Keratinocyte (primary cell): ENCODE results near the gene AKR7A3. TPM values are rescaled to one million over a fixed set of nuclear protein-coding genes. Genes with fewer than 3 reads are reported as not detected.

Experiments used
- DNase-seq: peaks from one replicate; pipeline ENCODE4 v3.0.0-alpha.2; 2011; ENCODE audit warnings: low read depth, missing footprints, low spot score
- FAIRE-seq: peaks from 2 replicates; lab custom pipeline; 2011; peaks lifted over from hg19 to GRCh38; lab: Jason Lieb, UNC
- H2AFZ ChIP-seq: 2 replicates; pipeline ENCODE4 v1.6.0; 2012; ENCODE audit warnings: low read length, control low read depth, inconsistent platforms; ENCODE audit not compliant: control insufficient read depth
- H3K27ac ChIP-seq: 2 replicates; pipeline ENCODE4 v1.5.1; 2011; ENCODE audit warnings: low read length; ENCODE audit not compliant: control insufficient read depth, insufficient read depth
- H3K27me3 ChIP-seq: 3 replicates; pipeline ENCODE4 v1.6.0; 2011; ENCODE audit warnings: low read length; ENCODE audit not compliant: control insufficient read depth, insufficient read depth; ENCODE audit errors: extremely low read depth
- H3K36me3 ChIP-seq, 2 experiments: 2 replicates in 1 of 2; 3 replicates in 1 of 2; pipeline ENCODE4 v1.5.1; 2011; ENCODE audit warnings: low read length in 2 of 2, mild to moderate bottlenecking in 1 of 2; ENCODE audit not compliant: control insufficient read depth in 2 of 2, insufficient read depth in 2 of 2; ENCODE audit errors: extremely low read depth in 1 of 2
- H3K4me1 ChIP-seq: 3 replicates; pipeline ENCODE4 v1.5.1; 2011; ENCODE audit warnings: low read length; ENCODE audit not compliant: control insufficient read depth, insufficient read depth; ENCODE audit errors: extremely low read depth
- H3K4me2 ChIP-seq: 3 replicates; pipeline ENCODE4 v1.6.0; 2011; ENCODE audit warnings: low read depth, low read length; ENCODE audit not compliant: control insufficient read depth, insufficient read depth; ENCODE audit errors: extremely low read depth
- H3K4me3 ChIP-seq, 3 experiments: fragments of 200-600 bp in 1 of 3; sonication (generic) in 1 of 3; 2 replicates in 2 of 3; 3 replicates in 1 of 3; pipeline ENCODE4 v1.5.1; 2011 to 2016; ENCODE audit warnings: low read length in 3 of 3, mild to moderate bottlenecking in 3 of 3, control low read depth in 2 of 3, inconsistent platforms in 1 of 3, low read depth in 1 of 3, mixed read lengths in 1 of 3, mixed run types in 1 of 3, moderate library complexity in 1 of 3; ENCODE audit not compliant: control insufficient read depth in 2 of 3, insufficient read depth in 2 of 3; ENCODE audit errors: extremely low read depth in 1 of 3
- H3K79me2 ChIP-seq: 2 replicates; pipeline ENCODE4 v1.6.0; 2012; ENCODE audit warnings: low read length; ENCODE audit not compliant: control insufficient read depth, insufficient read depth
- H3K9ac ChIP-seq: 3 replicates; pipeline ENCODE4 v1.6.0; 2011; ENCODE audit warnings: low read length; ENCODE audit not compliant: control insufficient read depth, insufficient read depth; ENCODE audit errors: extremely low read depth
- H3K9me1 ChIP-seq: 3 replicates; pipeline ENCODE4 v1.6.0; 2011; ENCODE audit warnings: low read length; ENCODE audit not compliant: control insufficient read depth, insufficient read depth; ENCODE audit errors: extremely low read depth
- H3K9me3 ChIP-seq: 2 replicates; pipeline ENCODE4 v1.5.1; 2012; ENCODE audit warnings: low read depth, low read length; ENCODE audit not compliant: control insufficient read depth
- H4K20me1 ChIP-seq: 3 replicates; pipeline ENCODE4 v1.6.0; 2011; ENCODE audit warnings: low read length; ENCODE audit not compliant: control insufficient read depth, insufficient read depth; ENCODE audit errors: extremely low read depth
- EZH2 ChIP-seq: IDR thresholded peaks from one replicate; pipeline ENCODE4 v1.6.1; 2012; ENCODE audit warnings: inconsistent platforms, mild to moderate bottlenecking, low read length, moderate library complexity
- dilution Hi-C: fragments of 300-500 bp; cut with MboI; formaldehyde crosslinking; loops from one replicate; pipeline ENCODE4 v1.7.0; 2020; ENCODE audit warnings: low sequenced_read_pairs; ENCODE audit not compliant: extremely low pct_ligation_motif_present
- polyA plus RNA-seq, 5 experiments: library from polyadenylated mRNA; depleted of rRNA in 3 of 5; stranded (reverse) in 3 of 5; stranded (forward) in 1 of 5; unstranded in 1 of 5; fragments of >200 nt; gene quantifications; 1 replicate in 1 of 5; 2 replicates in 3 of 5; 3 replicates in 1 of 5; pipeline versions ENCODE4 v1.2.1 to v1.2.3, GENCODE V29; 2011 to 2012; ENCODE audit warnings: missing spikeins in 2 of 5, low read depth in 1 of 5, low replicate concordance in 1 of 5
- TF ChIP-seq, protein P1 (sequence below), 3 experiments: IDR thresholded peaks in 1 of 3; conservative IDR thresholded peaks in 1 of 3; optimal IDR thresholded peaks in 1 of 3; 2 replicates in 2 of 3; 3 replicates in 1 of 3; pipeline versions ENCODE3 to v1.5.1; 2011; ENCODE audit warnings: low read length in 3 of 3, mild to moderate bottlenecking in 3 of 3, moderate library complexity in 2 of 3, control low read depth in 1 of 3, inconsistent platforms in 1 of 3; ENCODE audit not compliant: insufficient read depth in 2 of 3; ENCODE audit errors: extremely low read depth in 1 of 3

The AKR7A3 gene
- polyA plus RNA-seq, 1 donor (not counting 4 experiments of a cell fraction or from before 2014, with no cell fraction given): 0.17 TPM

- no peaks in the 10 kb centered on the region for H3K9me3 ChIP-seq
- H3K79me2 ChIP-seq: peaks cover 14% of the 10 kb centered on the region
- H2AFZ ChIP-seq: peak overlapping the region; percentile 88
- H3K9ac ChIP-seq: peak overlapping the region; percentile 85
- H3K4me1 ChIP-seq: peaks cover 42% of the 10 kb centered on the region
- H3K4me2 ChIP-seq: peak overlapping the region; percentile 98
- peak overlapping the region; percentile 54 for H3K27ac ChIP-seq
- dilution Hi-C loops: no loop called here
- peak overlapping the region; percentile 74 to 87 (median 82) for H3K4me3 ChIP-seq
- H4K20me1 ChIP-seq: no peaks in the 10 kb centered on the region
- no peak for TF ChIP-seq EZH2
- TF ChIP-seq, protein P1, sequence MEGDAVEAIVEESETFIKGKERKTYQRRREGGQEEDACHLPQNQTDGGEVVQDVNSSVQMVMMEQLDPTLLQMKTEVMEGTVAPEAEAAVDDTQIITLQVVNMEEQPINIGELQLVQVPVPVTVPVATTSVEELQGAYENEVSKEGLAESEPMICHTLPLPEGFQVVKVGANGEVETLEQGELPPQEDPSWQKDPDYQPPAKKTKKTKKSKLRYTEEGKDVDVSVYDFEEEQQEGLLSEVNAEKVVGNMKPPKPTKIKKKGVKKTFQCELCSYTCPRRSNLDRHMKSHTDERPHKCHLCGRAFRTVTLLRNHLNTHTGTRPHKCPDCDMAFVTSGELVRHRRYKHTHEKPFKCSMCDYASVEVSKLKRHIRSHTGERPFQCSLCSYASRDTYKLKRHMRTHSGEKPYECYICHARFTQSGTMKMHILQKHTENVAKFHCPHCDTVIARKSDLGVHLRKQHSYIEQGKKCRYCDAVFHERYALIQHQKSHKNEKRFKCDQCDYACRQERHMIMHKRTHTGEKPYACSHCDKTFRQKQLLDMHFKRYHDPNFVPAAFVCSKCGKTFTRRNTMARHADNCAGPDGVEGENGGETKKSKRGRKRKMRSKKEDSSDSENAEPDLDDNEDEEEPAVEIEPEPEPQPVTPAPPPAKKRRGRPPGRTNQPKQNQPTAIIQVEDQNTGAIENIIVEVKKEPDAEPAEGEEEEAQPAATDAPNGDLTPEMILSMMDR (optimal IDR thresholded peaks at IDR 0.05 in 1 of 3, IDR thresholded peaks at IDR 0.05 in 1 of 3, conservative IDR thresholded peaks at IDR 0.05 in 1 of 3; ENCODE audit: extremely low read depth in 1 of 3, insufficient read depth in 2 of 3, low read length in 3 of 3): no peak
- H3K9me1 ChIP-seq: no peaks in the 10 kb centered on the region
- no peaks in the 10 kb centered on the region for H3K27me3 ChIP-seq
- H3K36me3 ChIP-seq: peaks cover 8 to 17% of the 10 kb centered on the region in 2 experiments
- peak; percentile 9 for FAIRE-seq
- DNase-seq: no peak
Measured at GRCh38 chr1:19310720-19311502, 22.3 kb upstream of the AKR7A3 start.

- no peak for DNase-seq
- no peak overlapping the region for H3K9ac ChIP-seq
- no peak overlapping the region for H3K27ac ChIP-seq
- TF ChIP-seq EZH2: no peak
- TF ChIP-seq, protein P1 (optimal IDR thresholded peaks at IDR 0.05 in 1 of 3, IDR thresholded peaks at IDR 0.05 in 1 of 3, conservative IDR thresholded peaks at IDR 0.05 in 1 of 3; ENCODE audit: extremely low read depth in 1 of 3, insufficient read depth in 2 of 3, low read length in 3 of 3): no peak
- dilution Hi-C loops: no loop called here
- H3K36me3 ChIP-seq: peaks cover 13 to 17% of the 10 kb centered on the region in 2 experiments
- H3K9me3 ChIP-seq: no peaks in the 10 kb centered on the region
- peaks cover 14% of the 10 kb centered on the region for H3K79me2 ChIP-seq
- no peak for FAIRE-seq
- H3K4me1 ChIP-seq: peaks cover 36% of the 10 kb centered on the region
- H3K4me3 ChIP-seq: no peak overlapping the region
- no peak overlapping the region for H3K4me2 ChIP-seq
- no peak overlapping the region for H2AFZ ChIP-seq
- no peaks in the 10 kb centered on the region for H3K27me3 ChIP-seq
- no peaks in the 10 kb centered on the region for H3K9me1 ChIP-seq
- H4K20me1 ChIP-seq: no peaks in the 10 kb centered on the region
Measured at GRCh38 chr1:19310061-19310460, 21.5 kb upstream of the AKR7A3 start.
